GM12878 (cell line): ENCODE results near the gene DNAJB6. TPM values are rescaled to one million over a fixed set of nuclear protein-coding genes. Genes with fewer than 3 reads are reported as not detected.

Experiments
- ATAC-seq: fragments of 200-7000 bp; cut with Tn5 transposase; 3 replicates; pipeline ENCODE4 v1.9.1; 2020; ENCODE audit warnings: mild to moderate bottlenecking, moderate library complexity
- BruUV-seq: library from RNA; stranded (reverse); fragments of 400-500 nt; replicated peaks from 2 replicates; lab custom pipeline; 2021; lab: Mats Ljungman, UMichigan
- CTCF ChIA-PET: fragments of 300-600 bp; sonication (Branson Sonifier 250); formaldehyde crosslinking; extraction: SDS; loops from one replicate; lab custom pipeline; 2021; ENCODE audit warnings: inconsistent platforms; lab: Yijun Ruan, JAX
- POLR2A ChIA-PET: fragments of 350-600 bp; formaldehyde crosslinking; extraction: SDS; loops from one replicate; lab custom pipeline; 2021; ENCODE audit warnings: inconsistent platforms; lab: Charles Lee
- RAD21 ChIA-PET: fragments of 300-600 bp; sonication (Branson Sonifier 250); formaldehyde crosslinking; loops from one replicate; lab custom pipeline; 2023; ENCODE audit warnings: antibody characterized with exemption; ENCODE audit not compliant: unreplicated experiment; lab: Charles Lee
- SMC1A ChIA-PET: fragments of 300-600 bp; sonication (Branson Sonifier 250); formaldehyde crosslinking; loops from one replicate; lab custom pipeline; 2023; ENCODE audit not compliant: unreplicated experiment, uncharacterized antibody; lab: Charles Lee
- DNase-seq: peaks from one replicate; pipeline ENCODE4 v3.0.0-alpha.2; 2011; ENCODE audit warnings: low read depth, low spot score
- FAIRE-seq: peaks from 3 replicates; lab custom pipeline; 2011; peaks lifted over from hg19 to GRCh38; lab: Jason Lieb, UNC
- H2AFZ ChIP-seq: 2 replicates; pipeline ENCODE4 v1.6.0; 2011; ENCODE audit warnings: low read depth, low read length, control low read depth; ENCODE audit not compliant: control insufficient read depth
- H3K27ac ChIP-seq: 2 replicates; pipeline ENCODE4 v1.5.1; 2011; ENCODE audit warnings: control low read depth; ENCODE audit not compliant: control insufficient read depth, insufficient read depth
- H3K27me3 ChIP-seq, 2 experiments: replicated peaks in 1 of 2; 2 replicates each; pipeline versions ENCODE4 v1.6.0 to v1.6.1; 2011; ENCODE audit warnings: low read length in 1 of 2; ENCODE audit not compliant: control insufficient read depth in 2 of 2, insufficient read depth in 2 of 2
- H3K36me3 ChIP-seq, 2 experiments: 2 replicates each; pipeline ENCODE4 v1.5.1; 2011; ENCODE audit warnings: low read length in 1 of 2; ENCODE audit not compliant: control insufficient read depth in 2 of 2, insufficient read depth in 2 of 2
- H3K4me1 ChIP-seq: 2 replicates; pipeline ENCODE4 v1.6.1; 2011; ENCODE audit warnings: mild to moderate bottlenecking, low read length, moderate library complexity, mixed read lengths; ENCODE audit not compliant: control insufficient read depth, insufficient read depth
- H3K4me2 ChIP-seq: 2 replicates; pipeline ENCODE4 v1.6.0; 2011; ENCODE audit warnings: control low read depth; ENCODE audit not compliant: control insufficient read depth, insufficient read depth
- H3K4me3 ChIP-seq: fragments of 200-600 bp; sonication (generic); 2 replicates; pipeline ENCODE4 v1.5.1; 2016
- H3K79me2 ChIP-seq: 2 replicates; pipeline ENCODE4 v1.6.0; 2011; ENCODE audit warnings: low read length; ENCODE audit not compliant: control insufficient read depth, insufficient read depth
- H3K9ac ChIP-seq: 2 replicates; pipeline ENCODE4 v1.8.0; 2011; ENCODE audit warnings: low read length, control low read depth, mixed read lengths; ENCODE audit not compliant: control insufficient read depth, insufficient read depth
- H3K9me3 ChIP-seq: replicated peaks from 3 replicates; pipeline ENCODE4 v1.5.1; 2011; ENCODE audit warnings: mild to moderate bottlenecking, low read length; ENCODE audit not compliant: control insufficient read depth, insufficient read depth
- H4K20me1 ChIP-seq: 2 replicates; pipeline ENCODE4 v1.6.0; 2011; ENCODE audit not compliant: control insufficient read depth, insufficient read depth
- IKZF1 ChIP-seq: fragments of 450-650 bp; conservative IDR thresholded peaks from 2 replicates; pipeline ENCODE4 v1.6.1; 2017; ENCODE audit warnings: antibody characterized with exemption, mild to moderate bottlenecking
- IRF4 ChIP-seq: IDR thresholded peaks from 2 replicates; pipeline ENCODE4 v1.6.1; 2011; ENCODE audit warnings: low read depth, low read length
- JUND ChIP-seq: IDR thresholded peaks from 2 replicates; pipeline ENCODE4 v1.6.1; 2012; ENCODE audit warnings: low read depth, mild to moderate bottlenecking, low read length, improper control_type of control experiment, moderate library complexity
- KAT2A ChIP-seq: conservative IDR thresholded peaks from 2 replicates; pipeline ENCODE4 v1.6.1; 2011; ENCODE audit warnings: low read depth, low read length; ENCODE audit not compliant: control insufficient read depth
- NRF1 ChIP-seq: conservative IDR thresholded peaks from 2 replicates; pipeline ENCODE4 v1.6.1; 2011; ENCODE audit warnings: mild to moderate bottlenecking, low read depth, low read length, improper control_type of control experiment
- RB1 ChIP-seq: fragments of 450-650 bp; formaldehyde crosslinking; IDR thresholded peaks from 2 replicates; pipeline ENCODE4 v1.6.1; 2017; ENCODE audit warnings: mild to moderate bottlenecking, borderline replicate concordance
- RFX5 ChIP-seq: IDR thresholded peaks from 2 replicates; pipeline ENCODE4 v1.6.1; 2011; ENCODE audit warnings: low read depth, low read length, improper control_type of control experiment
- TCF7 ChIP-seq: IDR thresholded peaks from 2 replicates; pipeline ENCODE4 v1.6.1; 2014; ENCODE audit warnings: antibody characterized with exemption, borderline replicate concordance
- ZNF622 ChIP-seq: fragments of 450-650 bp; IDR thresholded peaks from 2 replicates; pipeline ENCODE4 v1.6.1; 2017; ENCODE audit warnings: mild to moderate bottlenecking, inconsistent platforms
- ZSCAN29 ChIP-seq: fragments of 450-650 bp; IDR thresholded peaks from 2 replicates; pipeline ENCODE4 v1.6.1; 2017; ENCODE audit warnings: mild to moderate bottlenecking, moderate library complexity
- WGBS: methylation state at CpG from one replicate; pipeline ENCODE4 v1.1.6; 2016; ENCODE audit warnings: low lambda C conversion rate; ENCODE audit not compliant: insufficient replicate concordance, insufficient coverage; ENCODE audit errors: missing lambda C conversion rate; 5-methylcytosine and 5-hydroxymethylcytosine counted together
- in situ Hi-C: fragments of 300-500 bp; cut with MboI; formaldehyde crosslinking; loops from 9 replicates; pipeline ENCODE4 v1.14.3; 2018; ENCODE audit warnings: mixed read lengths
- intact Hi-C: fragments of 100-400 bp; cut with micrococcal nuclease; formaldehyde crosslinking; loops from one replicate; pipeline ENCODE4 v1.14.2; 2022; ENCODE audit not compliant: unreplicated experiment
- polyA plus RNA-seq, 11 experiments: library from polyadenylated mRNA; depleted of rRNA in 4 of 11; unstranded in 6 of 11; stranded (reverse) in 5 of 11; fragments of >200 nt; fragmentation: Nextera tagmentation in 4 of 11; fragmentation: Illumina TruSeq in 1 of 11; extraction: Ambion mirVana in 4 of 11; extraction: Trizol in 1 of 11; gene quantifications; 1 replicate in 1 of 11; 2 replicates in 10 of 11; pipeline versions ENCODE4 v1.2.1 to v1.2.3, GENCODE V29; 2011 to 2016; ENCODE audit warnings: inconsistent platforms in 2 of 11, missing spikeins in 2 of 11, low read depth in 1 of 11
- total RNA-seq, 4 experiments: library from RNA; depleted of rRNA in 3 of 4; stranded (reverse); fragments of >200 nt in 3 of 4; fragmentation: Illumina TruSeq in 1 of 4; extraction: Trizol in 1 of 4; gene quantifications; 2 replicates each; pipeline versions ENCODE4 v1.2.1 to v1.2.3, GENCODE V29; 2013 to 2021
- TF ChIP-seq, protein P1 (sequence below): IDR thresholded peaks from 2 replicates; pipeline ENCODE4 v1.6.1; 2012; ENCODE audit warnings: mild to moderate bottlenecking, low read depth, low read length

The DNAJB6 gene
- total and polyA plus RNA-seq, 10 of the 15 experiments (the other 5 are each of a cell fraction or from before 2014, with no cell fraction given), result 34.5 to 117 (median 53.1) TPM

GRCh38 chr7:157439761-157440160 lies 103.0 kb downstream of the DNAJB6 start:
- SMC1A ChIA-PET, result no interaction called here

More at GRCh38 chr7:157439761-157440160, 103.0 kb downstream of the DNAJB6 start:
- Histone ChIP-seq H3K4me2 (no peak overlapping the region), H3K9ac (no peak overlapping the region), H2AFZ (no peak overlapping the region), H3K36me3 (no peaks in the 10 kb centered on the region), H3K27me3 (no peaks in the 10 kb centered on the region), H4K20me1 (no peaks in the 10 kb centered on the region), H3K27ac (no peak overlapping the region), H3K9me3 (no peaks in the 10 kb centered on the region; the same call in 2 of the 3 replicates), H3K4me3 (no peak overlapping the region), H3K4me1 (no peaks in the 10 kb centered on the region), H3K79me2 (no peaks in the 10 kb centered on the region)
- BruUV-seq, result no TSS peak
- no peak for ATAC-seq
- no peak for TF ChIP-seq JUND
- TF ChIP-seq TCF7, result no peak
- no peak for TF ChIP-seq ZSCAN29
- TF ChIP-seq IRF4, result no peak
- TF ChIP-seq, protein P1, sequence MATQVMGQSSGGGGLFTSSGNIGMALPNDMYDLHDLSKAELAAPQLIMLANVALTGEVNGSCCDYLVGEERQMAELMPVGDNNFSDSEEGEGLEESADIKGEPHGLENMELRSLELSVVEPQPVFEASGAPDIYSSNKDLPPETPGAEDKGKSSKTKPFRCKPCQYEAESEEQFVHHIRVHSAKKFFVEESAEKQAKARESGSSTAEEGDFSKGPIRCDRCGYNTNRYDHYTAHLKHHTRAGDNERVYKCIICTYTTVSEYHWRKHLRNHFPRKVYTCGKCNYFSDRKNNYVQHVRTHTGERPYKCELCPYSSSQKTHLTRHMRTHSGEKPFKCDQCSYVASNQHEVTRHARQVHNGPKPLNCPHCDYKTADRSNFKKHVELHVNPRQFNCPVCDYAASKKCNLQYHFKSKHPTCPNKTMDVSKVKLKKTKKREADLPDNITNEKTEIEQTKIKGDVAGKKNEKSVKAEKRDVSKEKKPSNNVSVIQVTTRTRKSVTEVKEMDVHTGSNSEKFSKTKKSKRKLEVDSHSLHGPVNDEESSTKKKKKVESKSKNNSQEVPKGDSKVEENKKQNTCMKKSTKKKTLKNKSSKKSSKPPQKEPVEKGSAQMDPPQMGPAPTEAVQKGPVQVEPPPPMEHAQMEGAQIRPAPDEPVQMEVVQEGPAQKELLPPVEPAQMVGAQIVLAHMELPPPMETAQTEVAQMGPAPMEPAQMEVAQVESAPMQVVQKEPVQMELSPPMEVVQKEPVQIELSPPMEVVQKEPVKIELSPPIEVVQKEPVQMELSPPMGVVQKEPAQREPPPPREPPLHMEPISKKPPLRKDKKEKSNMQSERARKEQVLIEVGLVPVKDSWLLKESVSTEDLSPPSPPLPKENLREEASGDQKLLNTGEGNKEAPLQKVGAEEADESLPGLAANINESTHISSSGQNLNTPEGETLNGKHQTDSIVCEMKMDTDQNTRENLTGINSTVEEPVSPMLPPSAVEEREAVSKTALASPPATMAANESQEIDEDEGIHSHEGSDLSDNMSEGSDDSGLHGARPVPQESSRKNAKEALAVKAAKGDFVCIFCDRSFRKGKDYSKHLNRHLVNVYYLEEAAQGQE, result no peak
- no peak for TF ChIP-seq RB1
- TF ChIP-seq IKZF1, result no peak
- TF ChIP-seq NRF1, result no peak
- TF ChIP-seq ZNF622, result no peak
- TF ChIP-seq RFX5, result no peak
- TF ChIP-seq KAT2A, result no peak
- intact Hi-C loops, result no loop called here
- RAD21 ChIA-PET, result no interaction called here
- WGBS, result 39% methylated on average over 3 of the region's 3 CpGs
- DNase-seq, result no peak
- POLR2A ChIA-PET, result no interaction called here
- in situ Hi-C loops, result no loop called here
- CTCF ChIA-PET, result no interaction called here
- FAIRE-seq, result no peak
